Tibial nerve (tissue), 4 donors: ENCODE measurements around the gene BCDIN3D. TPM values are rescaled to one million over a fixed set of nuclear protein-coding genes. Genes with fewer than 3 reads are reported as not detected.

Source experiments
- DNase-seq, 2 donors: peaks; one replicate each; pipeline ENCODE4 v3.0.0-alpha.2; 2019; ENCODE audit warnings: low spot score in 2 of 2
- H3K27ac ChIP-seq, 4 donors: fragments of 200-600 bp; sonication (generic) in 3 of 4; one replicate each; pipeline ENCODE4 v1.5.1; 2017 to 2019; ENCODE audit warnings: mild to moderate bottlenecking in 1 of 4
- H3K27me3 ChIP-seq, 2 donors: fragments of 200-600 bp; sonication (generic) in 1 of 2; one replicate each; pipeline versions ENCODE4 v1.5.1 to v1.6.0; 2017 to 2019
- H3K36me3 ChIP-seq, 3 donors: fragments of 200-600 bp; sonication (generic); one replicate each; pipeline ENCODE4 v1.5.1; 2018 to 2019
- H3K4me1 ChIP-seq, 4 donors: fragments of 200-600 bp; sonication (generic) in 3 of 4; one replicate each; pipeline ENCODE4 v1.5.1; 2017 to 2019
- H3K4me3 ChIP-seq, 4 donors: fragments of 200-600 bp; sonication (generic) in 3 of 4; one replicate each; pipeline ENCODE4 v1.5.1; 2017 to 2019; ENCODE audit warnings: mild to moderate bottlenecking in 1 of 4, moderate library complexity in 1 of 4
- H3K9me3 ChIP-seq, 4 donors: fragments of 200-600 bp; sonication (generic) in 3 of 4; one replicate each; pipeline ENCODE4 v1.5.1; 2017 to 2019
- CTCF ChIP-seq, 5 experiments: fragments of 200-600 bp in 3 of 5; fragments of 450-650 bp in 2 of 5; sonication (generic) in 3 of 5; IDR thresholded peaks; one replicate each; pipeline ENCODE4 v1.5.1; 2016 to 2019; ENCODE audit warnings: antibody characterized with exemption in 5 of 5, mild to moderate bottlenecking in 3 of 5, moderate library complexity in 2 of 5
- EP300 ChIP-seq, 2 donors: sonication (generic); formaldehyde crosslinking; IDR thresholded peaks; one replicate each; pipeline ENCODE4 v1.6.1; 2017; ENCODE audit warnings: antibody characterized with exemption in 2 of 2, mild to moderate bottlenecking in 1 of 2
- POLR2A ChIP-seq, 2 donors: fragments of 450-650 bp; IDR thresholded peaks; one replicate each; pipeline ENCODE4 v1.6.1; 2017; ENCODE audit warnings: antibody characterized with exemption in 2 of 2, mild to moderate bottlenecking in 2 of 2, moderate library complexity in 2 of 2
- WGBS, 2 donors: methylation state at CpG; one replicate each; pipeline ENCODE4 v1.1.5; 2018; 5-methylcytosine and 5-hydroxymethylcytosine counted together
- total RNA-seq, 4 donors: library from RNA; depleted of rRNA; stranded (reverse); fragments of >200 nt; gene quantifications; one replicate each; pipeline ENCODE4 v1.1.0, GENCODE V29; 2016

BCDIN3D gene
- total RNA-seq, 4 donors from 2014 or later, result 1.2 to 4.2 (median 2.5) TPM

DNA sequence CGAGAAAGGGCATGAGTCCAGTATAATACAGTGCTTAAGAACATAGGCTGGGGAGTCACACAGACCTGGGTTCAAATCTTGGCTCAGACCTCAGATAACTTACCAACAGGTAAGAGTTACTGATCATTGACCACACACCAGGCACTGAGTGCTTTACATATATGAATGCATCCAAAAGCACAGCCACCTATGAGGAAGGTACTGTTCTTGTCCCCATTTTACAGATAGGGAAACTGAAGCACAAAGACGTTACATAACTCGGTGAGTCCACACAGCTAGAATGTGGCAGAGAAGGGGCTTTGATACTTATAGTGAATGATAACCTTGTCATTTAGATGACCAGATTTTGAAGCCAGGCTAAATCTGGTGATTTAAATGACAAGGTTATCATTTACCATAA lies 33.2 kb upstream of the BCDIN3D start:
- no peaks in the 10 kb centered on the region for H3K36me3 ChIP-seq
- H3K4me3 ChIP-seq, result no peak overlapping the region
- no peaks in the 10 kb centered on the region for H3K27me3 ChIP-seq
- no peaks in the 10 kb centered on the region for H3K9me3 ChIP-seq
- no peak for DNase-seq
- WGBS, 2 donors, result 91 to 97% methylated on average over 3 of the region's 3 CpGs
- peak overlapping the region in 1 of 4 donors; percentile 78 for H3K27ac ChIP-seq
- TF ChIP-seq POLR2A (IDR thresholded peaks at IDR 0.05) (no peak), CTCF (IDR thresholded peaks at IDR 0.05) (no peak), EP300 (IDR thresholded peaks at IDR 0.05) (no peak)
- H3K4me1 ChIP-seq, result peaks cover 0 to 23% (median 0%) of the 10 kb centered on the region in 4 donors

DNA sequence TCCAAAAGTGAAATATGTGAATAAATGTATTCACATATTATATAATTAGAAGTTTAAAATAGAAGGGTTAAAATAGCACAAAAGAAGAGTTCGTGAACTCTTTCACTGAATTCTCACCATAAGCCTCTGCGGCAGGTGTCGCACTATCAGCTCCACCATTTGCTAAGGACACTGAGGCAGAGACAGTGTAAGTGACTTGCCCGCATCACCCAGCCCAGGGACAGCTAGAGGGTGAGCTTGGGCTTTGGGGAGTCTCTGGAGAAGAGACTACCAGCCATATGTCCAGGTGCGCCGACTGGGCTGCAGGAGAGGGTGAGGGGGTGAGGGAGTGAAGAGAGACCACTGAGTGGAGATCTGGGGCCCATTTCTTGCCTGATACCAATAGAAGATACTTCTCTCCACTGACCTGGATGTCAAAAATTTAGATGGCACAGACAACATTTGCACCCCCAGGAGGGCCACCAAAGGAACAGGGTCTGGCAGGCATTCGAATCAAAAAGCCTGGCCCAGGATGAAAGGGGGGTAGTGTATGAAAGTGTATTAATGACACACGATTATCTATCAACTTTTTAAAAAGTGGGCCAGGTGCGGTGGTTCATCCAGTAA lies 32.3 kb upstream of the BCDIN3D start:
- peaks cover 0 to 23% (median 0%) of the 10 kb centered on the region in 4 donors for H3K4me1 ChIP-seq
- TF ChIP-seq CTCF (IDR thresholded peaks at IDR 0.05) (no peak), POLR2A (IDR thresholded peaks at IDR 0.05) (no peak), EP300 (IDR thresholded peaks at IDR 0.05) (no peak)
- no peaks in the 10 kb centered on the region for H3K27me3 ChIP-seq
- WGBS, 2 donors, result 86 to 93% methylated on average over 9 of the region's 9 CpGs
- DNase-seq, result no peak
- no peaks in the 10 kb centered on the region for H3K9me3 ChIP-seq
- no peak overlapping the region for H3K4me3 ChIP-seq
- H3K36me3 ChIP-seq, result no peaks in the 10 kb centered on the region
- H3K27ac ChIP-seq, result peak overlapping the region in 2 of 4 donors; percentile 36 to 78

- H3K27ac ChIP-seq, result peak overlapping the region in 3 of 4 donors; percentile 13 to 78 (median 52)
- peaks cover 0 to 29% (median under 1%) of the 10 kb centered on the region in 4 donors for H3K4me1 ChIP-seq
- H3K9me3 ChIP-seq, result no peaks in the 10 kb centered on the region
- H3K27me3 ChIP-seq, result no peaks in the 10 kb centered on the region
- TF ChIP-seq CTCF (IDR thresholded peaks at IDR 0.05), result peak in 1 of 5 experiments; percentile 8
- peak in 1 of 2 donors; percentile 8 for TF ChIP-seq POLR2A (IDR thresholded peaks at IDR 0.05)
- TF ChIP-seq EP300 (IDR thresholded peaks at IDR 0.05), result peak in 1 of 2 donors; percentile 81
- no peak for DNase-seq
- H3K4me3 ChIP-seq, result no peak overlapping the region
- 46 to 60% methylated on average over 7 to 8 of the region's 12 CpGs for WGBS, 2 donors
- no peaks in the 10 kb centered on the region for H3K36me3 ChIP-seq
Observed at GRCh38 chr12:49874142-49874897, 31.4 kb upstream of the BCDIN3D start.

DNA sequence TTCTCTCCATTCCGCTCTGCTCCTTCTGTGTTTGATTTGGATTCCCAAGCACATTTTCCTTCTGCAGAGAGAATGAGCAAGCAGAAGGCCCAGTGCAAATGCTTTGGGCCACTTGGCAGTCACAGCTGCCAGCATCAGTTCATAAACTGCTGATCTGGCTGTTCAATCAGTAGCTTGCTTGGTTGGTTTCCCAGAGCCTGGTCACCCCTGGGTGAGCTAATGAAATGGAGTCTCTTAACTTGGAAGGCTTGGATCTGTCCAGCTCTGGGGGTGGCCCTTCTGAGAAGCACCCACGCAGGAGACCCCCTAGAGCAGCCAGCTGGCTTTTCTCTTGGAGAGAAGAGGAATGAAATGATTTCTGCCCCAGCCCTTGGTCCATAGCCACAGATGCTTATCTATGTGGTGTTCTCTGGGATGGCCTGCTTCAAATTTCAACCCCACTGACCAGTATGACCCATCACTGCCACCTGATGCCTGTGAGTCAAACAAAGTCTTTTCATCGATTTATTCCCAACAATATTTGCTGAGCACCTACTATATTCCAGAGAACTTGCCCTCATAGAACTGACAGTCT lies 30.5 kb upstream of the BCDIN3D start:
- H3K9me3 ChIP-seq, result no peaks in the 10 kb centered on the region
- peaks cover 0 to 37% (median 4%) of the 10 kb centered on the region in 4 donors for H3K4me1 ChIP-seq
- H3K36me3 ChIP-seq, result no peaks in the 10 kb centered on the region
- no peak overlapping the region for H3K4me3 ChIP-seq
- 60 to 75% methylated on average over 3 of the region's 3 CpGs for WGBS, 2 donors
- peak overlapping the region in 2 of 4 donors; percentile 52 to 78 for H3K27ac ChIP-seq
- no peak for DNase-seq
- H3K27me3 ChIP-seq, result no peaks in the 10 kb centered on the region
- TF ChIP-seq EP300 (IDR thresholded peaks at IDR 0.05) (no peak), POLR2A (IDR thresholded peaks at IDR 0.05) (no peak), CTCF (IDR thresholded peaks at IDR 0.05) (no peak)

- no peak for TF ChIP-seq POLR2A (IDR thresholded peaks at IDR 0.05)
- no peak for TF ChIP-seq CTCF (IDR thresholded peaks at IDR 0.05)
- no peak for TF ChIP-seq EP300 (IDR thresholded peaks at IDR 0.05)
- no peaks in the 10 kb centered on the region for H3K9me3 ChIP-seq
- H3K4me3 ChIP-seq, result no peak overlapping the region
- no peaks in the 10 kb centered on the region for H3K27me3 ChIP-seq
- 51 to 73% methylated on average over 6 of the region's 6 CpGs for WGBS, 2 donors
- H3K4me1 ChIP-seq, result peaks cover 0 to 44% (median 10%) of the 10 kb centered on the region in 4 donors
- no peaks in the 10 kb centered on the region for H3K36me3 ChIP-seq
- H3K27ac ChIP-seq, result peak overlapping the region in 2 of 4 donors; percentile 5 to 78
- no peak for DNase-seq
Observed at GRCh38 chr12:49872781-49873181, 29.9 kb upstream of the BCDIN3D start.
